Nephron progenitor cell (in vitro differentiated cells): ENCODE results near the gene P2RX3.

ENCODE experiments used
- DNase-seq: peaks from one replicate; pipeline ENCODE4 v3.0.0; 2021
- H3K27ac Mint-ChIP-seq: 2 replicates; pipeline ENCODE4 v1.8.0; 2021; ENCODE audit warnings: mild to moderate bottlenecking, moderate library complexity, mixed read lengths
- H3K27me3 Mint-ChIP-seq: 2 replicates; pipeline ENCODE4 v1.8.0; 2021; ENCODE audit warnings: mild to moderate bottlenecking, low read depth, mixed read lengths; ENCODE audit not compliant: poor library complexity
- H3K36me3 Mint-ChIP-seq: 2 replicates; pipeline ENCODE4 v1.8.0; 2021; ENCODE audit warnings: low read depth, mixed read lengths
- H3K4me1 Mint-ChIP-seq: 2 replicates; pipeline ENCODE4 v1.8.0; 2021; ENCODE audit warnings: mixed read lengths
- H3K4me3 Mint-ChIP-seq: 2 replicates; pipeline ENCODE4 v1.8.0; 2021; ENCODE audit warnings: mild to moderate bottlenecking, moderate library complexity, mixed read lengths
- H3K9me3 Mint-ChIP-seq: 2 replicates; pipeline ENCODE4 v1.8.0; 2021; ENCODE audit warnings: mild to moderate bottlenecking, moderate library complexity, mixed read lengths
- TF ChIP-seq, protein P1 (sequence below): fragments of 200-600 bp; sonication (generic); IDR thresholded peaks from 2 replicates; pipeline ENCODE4 v1.5.0; 2021; ENCODE audit warnings: antibody characterized with exemption

P2RX3 gene

GRCh38 chr11:57322256-57323166 is 15.6 kb upstream of the P2RX3 start:
- Mint-ChIP-seq H3K4me3 (peak overlapping the region; percentile 98), H3K4me1 (peaks cover 57% of the 10 kb centered on the region), H3K9me3 (no peaks in the 10 kb centered on the region), H3K27me3 (no peaks in the 10 kb centered on the region), H3K36me3 (peaks cover 42% of the 10 kb centered on the region), H3K27ac (peak overlapping the region; percentile 97)
- DNase-seq: peak; percentile 64
- TF ChIP-seq, protein P1, sequence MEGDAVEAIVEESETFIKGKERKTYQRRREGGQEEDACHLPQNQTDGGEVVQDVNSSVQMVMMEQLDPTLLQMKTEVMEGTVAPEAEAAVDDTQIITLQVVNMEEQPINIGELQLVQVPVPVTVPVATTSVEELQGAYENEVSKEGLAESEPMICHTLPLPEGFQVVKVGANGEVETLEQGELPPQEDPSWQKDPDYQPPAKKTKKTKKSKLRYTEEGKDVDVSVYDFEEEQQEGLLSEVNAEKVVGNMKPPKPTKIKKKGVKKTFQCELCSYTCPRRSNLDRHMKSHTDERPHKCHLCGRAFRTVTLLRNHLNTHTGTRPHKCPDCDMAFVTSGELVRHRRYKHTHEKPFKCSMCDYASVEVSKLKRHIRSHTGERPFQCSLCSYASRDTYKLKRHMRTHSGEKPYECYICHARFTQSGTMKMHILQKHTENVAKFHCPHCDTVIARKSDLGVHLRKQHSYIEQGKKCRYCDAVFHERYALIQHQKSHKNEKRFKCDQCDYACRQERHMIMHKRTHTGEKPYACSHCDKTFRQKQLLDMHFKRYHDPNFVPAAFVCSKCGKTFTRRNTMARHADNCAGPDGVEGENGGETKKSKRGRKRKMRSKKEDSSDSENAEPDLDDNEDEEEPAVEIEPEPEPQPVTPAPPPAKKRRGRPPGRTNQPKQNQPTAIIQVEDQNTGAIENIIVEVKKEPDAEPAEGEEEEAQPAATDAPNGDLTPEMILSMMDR: no peak

GRCh38 chr11:57323167-57323854 is 14.8 kb upstream of the P2RX3 start:
- Mint-ChIP-seq H3K4me1 (peaks cover 65% of the 10 kb centered on the region), H3K4me3 (peak overlapping the region; percentile 98), H3K36me3 (peaks cover 50% of the 10 kb centered on the region), H3K9me3 (no peaks in the 10 kb centered on the region), H3K27ac (peak overlapping the region; percentile 97), H3K27me3 (no peaks in the 10 kb centered on the region)
- TF ChIP-seq, protein P1: no peak
- DNase-seq: no peak

DNA sequence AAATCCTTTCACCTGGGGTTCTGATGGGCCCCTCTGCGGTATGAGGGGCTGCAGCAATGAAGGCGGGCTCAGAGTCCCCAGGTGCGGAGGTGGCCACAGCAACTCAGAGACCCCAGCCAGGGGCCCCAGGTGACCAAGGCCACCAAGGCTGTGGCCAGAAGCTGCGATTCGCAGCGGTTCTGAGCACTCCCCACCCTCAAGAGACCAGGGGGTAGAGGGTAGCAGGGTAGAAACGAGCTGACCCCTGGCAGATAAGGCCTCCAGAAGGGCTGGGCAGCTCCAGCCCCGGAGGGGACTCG is 14.3 kb upstream of the P2RX3 start:
- peaks cover 69% of the 10 kb centered on the region for H3K4me1 Mint-ChIP-seq
- peak overlapping the region; percentile 97 for H3K27ac Mint-ChIP-seq
- no peak for DNase-seq
- peaks cover 55% of the 10 kb centered on the region for H3K36me3 Mint-ChIP-seq
- no peaks in the 10 kb centered on the region for H3K9me3 Mint-ChIP-seq
- no peaks in the 10 kb centered on the region for H3K27me3 Mint-ChIP-seq
- TF ChIP-seq, protein P1: no peak
- peak overlapping the region; percentile 98 for H3K4me3 Mint-ChIP-seq

GRCh38 chr11:57324154-57324885 is 13.8 kb upstream of the P2RX3 start:
- Mint-ChIP-seq H3K36me3 (peaks cover 55% of the 10 kb centered on the region), H3K9me3 (no peaks in the 10 kb centered on the region), H3K27me3 (no peaks in the 10 kb centered on the region), H3K27ac (peak overlapping the region; percentile 97), H3K4me3 (peak overlapping the region; percentile 98), H3K4me1 (peaks cover 71% of the 10 kb centered on the region)
- DNase-seq: peak; percentile 74
- TF ChIP-seq, protein P1: no peak

DNA sequence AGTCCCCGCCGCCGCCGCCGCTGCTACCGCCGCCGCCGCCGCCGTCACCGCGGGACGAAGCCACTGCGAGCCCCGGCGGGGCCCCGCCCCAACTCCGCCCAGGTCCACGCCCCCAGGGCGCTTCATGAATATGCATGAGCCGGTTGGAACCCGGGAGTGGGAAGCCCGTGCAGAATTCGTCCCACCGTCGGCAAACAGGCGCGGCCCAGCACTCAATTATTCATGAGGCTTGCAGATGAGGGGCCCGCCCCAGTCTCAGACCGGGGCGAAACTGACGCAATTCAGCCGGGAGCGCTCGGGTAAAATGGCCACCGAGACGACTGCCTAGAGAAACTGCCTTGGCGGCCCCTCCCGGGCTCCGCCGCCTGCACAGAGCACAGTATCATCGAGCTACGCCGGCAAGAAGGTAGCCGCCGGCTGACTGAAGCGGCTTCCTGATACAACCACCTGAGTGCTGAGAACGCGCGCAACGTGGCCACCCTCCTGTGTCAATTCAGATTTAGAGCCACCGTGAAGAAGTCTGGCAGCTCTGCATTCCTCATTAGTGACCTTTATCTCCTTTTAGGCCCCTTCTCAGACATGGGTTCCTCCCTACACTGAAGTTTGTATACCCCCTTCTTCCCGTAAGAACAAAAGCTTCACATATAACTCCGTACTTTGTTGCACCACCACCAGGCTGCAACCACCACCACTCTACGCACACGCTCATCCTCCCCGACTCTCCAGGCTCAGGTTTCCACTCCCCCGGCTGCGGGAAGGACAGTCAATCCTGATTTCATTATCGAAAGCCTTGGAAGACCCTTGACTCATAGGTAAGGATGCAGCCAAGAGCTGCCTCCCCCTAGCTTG is 13.0 kb upstream of the P2RX3 start, which contains the start of gene TNKS1BP1:
TSS of gene TNKS1BP1 (minus strand) at position 67 of the 849 bp plus-strand sequence. CDS start 3,067 bp downstream, outside the sequence.
- H3K36me3 Mint-ChIP-seq: peaks cover 57% of the 10 kb centered on the region
- DNase-seq: peak; percentile 96
- H3K4me1 Mint-ChIP-seq: peaks cover 71% of the 10 kb centered on the region
- peak within 1 kb of the TSS; percentile 98 for H3K4me3 Mint-ChIP-seq
- TF ChIP-seq, protein P1: no peak
- H3K27me3 Mint-ChIP-seq: no peaks in the 10 kb centered on the region
- H3K9me3 Mint-ChIP-seq: no peaks in the 10 kb centered on the region
- peak within 1 kb of the TSS; percentile 98 for H3K27ac Mint-ChIP-seq
